H1 (cell line): ENCODE data around the gene BCKDHB. TPM values are rescaled to one million over a fixed set of nuclear protein-coding genes. Genes with fewer than 3 reads are reported as not detected.

ENCODE experiments used
- CTCF ChIA-PET: fragments of 300-600 bp; sonication (Branson Sonifier 250); formaldehyde crosslinking; loops from one replicate; lab custom pipeline; 2021; ENCODE audit not compliant: partially characterized antibody; lab: Charles Lee
- POLR2A ChIA-PET: fragments of 300-600 bp; sonication (Branson Sonifier 250); formaldehyde crosslinking; loops from one replicate; lab custom pipeline; 2021; ENCODE audit warnings: inconsistent platforms; ENCODE audit not compliant: partially characterized antibody; lab: Charles Lee
- DNase-seq, 2 experiments: peaks; one replicate each; pipeline versions ENCODE4 v3.0.0 to v3.0.0-alpha.2; 2010 to 2022; ENCODE audit warnings: low spot score in 2 of 2, low read depth in 1 of 2, mixed read lengths in 1 of 2
- FAIRE-seq: peaks from 2 replicates; lab custom pipeline; 2011; peaks lifted over from hg19 to GRCh38; lab: Jason Lieb, UNC
- H2AFZ ChIP-seq: 2 replicates; pipeline ENCODE4 v1.8.1; 2012; ENCODE audit warnings: low read length, inconsistent platforms
- H2AK5ac ChIP-seq: 2 replicates; pipeline ENCODE4 v1.6.1; 2013; ENCODE audit warnings: low read depth, low read length
- H2BK120ac ChIP-seq: replicated peaks from 2 replicates; pipeline ENCODE3; 2013; ENCODE audit warnings: low read depth, low read length, inconsistent platforms
- H2BK12ac ChIP-seq: 2 replicates; pipeline ENCODE4 v1.6.1; 2013; ENCODE audit warnings: low read depth, low read length
- H2BK15ac ChIP-seq: 2 replicates; pipeline ENCODE4 v1.6.1; 2013; ENCODE audit warnings: low read length
- H2BK20ac ChIP-seq: 2 replicates; pipeline ENCODE4 v1.6.1; 2013; ENCODE audit warnings: low read length
- H2BK5ac ChIP-seq: 2 replicates; pipeline ENCODE4 v1.6.1; 2013; ENCODE audit warnings: low read depth, low read length
- H3K14ac ChIP-seq: 2 replicates; pipeline ENCODE4 v1.6.1; 2013; ENCODE audit warnings: inconsistent platforms; ENCODE audit not compliant: insufficient read length
- H3K18ac ChIP-seq: 2 replicates; pipeline ENCODE4 v1.6.1; 2013; ENCODE audit warnings: low read length; ENCODE audit errors: extremely low read depth
- H3K23ac ChIP-seq: 2 replicates; pipeline ENCODE4 v1.6.1; 2013; ENCODE audit warnings: inconsistent platforms; ENCODE audit not compliant: insufficient read length
- H3K23me2 ChIP-seq: 2 replicates; pipeline ENCODE4 v1.6.1; 2013; ENCODE audit warnings: low read depth, low read length
- H3K27ac ChIP-seq: 2 replicates; pipeline ENCODE4 v1.6.1; 2011; ENCODE audit warnings: low read depth, low read length, inconsistent platforms
- H3K27me3 ChIP-seq, 4 experiments: replicated peaks in 1 of 4; 1 replicate in 1 of 4; 2 replicates in 3 of 4; pipeline versions ENCODE4 v1.6.1 to v1.8.1; 2011 to 2013; ENCODE audit warnings: low read length in 3 of 4, mild to moderate bottlenecking in 3 of 4, inconsistent platforms in 2 of 4, mixed read lengths in 2 of 4, moderate library complexity in 1 of 4; ENCODE audit not compliant: control insufficient read depth in 3 of 4, insufficient read depth in 3 of 4; ENCODE audit errors: extremely low read depth in 1 of 4
- H3K36me3 ChIP-seq, 4 experiments: 2 replicates each; pipeline versions ENCODE4 v1.6.1 to v1.8.1; 2011 to 2013; ENCODE audit warnings: mild to moderate bottlenecking in 4 of 4, low read length in 3 of 4, moderate library complexity in 2 of 4, control low read depth in 1 of 4, inconsistent platforms in 1 of 4; ENCODE audit not compliant: insufficient read depth in 4 of 4, control insufficient read depth in 2 of 4
- H3K4ac ChIP-seq: replicated peaks from 2 replicates; pipeline ENCODE3; 2013; ENCODE audit warnings: low read length, low read depth, mixed read lengths, inconsistent platforms; ENCODE audit not compliant: insufficient read length
- H3K4me1 ChIP-seq, 4 experiments: replicated peaks in 1 of 4; 1 replicate in 1 of 4; 2 replicates in 3 of 4; pipeline versions ENCODE4 v1.6.1 to v1.8.1; 2011 to 2013; ENCODE audit warnings: low read length in 3 of 4, inconsistent platforms in 2 of 4, mixed read lengths in 1 of 4; ENCODE audit not compliant: insufficient read depth in 4 of 4, control insufficient read depth in 3 of 4
- H3K4me2 ChIP-seq, 2 experiments: 2 replicates each; pipeline versions ENCODE4 v1.6.1 to v1.8.1; 2011 to 2013; ENCODE audit warnings: low read depth in 2 of 2, low read length in 2 of 2, control low read depth in 1 of 2, inconsistent platforms in 1 of 2, mild to moderate bottlenecking in 1 of 2; ENCODE audit not compliant: insufficient read depth in 1 of 2
- H3K4me3 ChIP-seq, 4 experiments: fragments of 200-600, 300-600 bp in 1 of 4; sonication (generic), shearing (Covaris generic), sonication (Bioruptor Twin) in 1 of 4; 2 replicates each; pipeline versions ENCODE4 v1.5.1 to v1.8.1; 2011 to 2016; ENCODE audit warnings: low read length in 4 of 4, low read depth in 3 of 4, control low read depth in 2 of 4, inconsistent platforms in 2 of 4, mild to moderate bottlenecking in 2 of 4, mixed read lengths in 1 of 4, moderate library complexity in 1 of 4; ENCODE audit not compliant: insufficient read depth in 2 of 4; ENCODE audit errors: extremely low read depth in 1 of 4
- H3K56ac ChIP-seq: replicated peaks from 2 replicates; pipeline ENCODE3; 2013; ENCODE audit warnings: low read depth, mild to moderate bottlenecking, mixed read lengths, low read length, inconsistent platforms; ENCODE audit not compliant: insufficient read length
- H3K79me1 ChIP-seq: 2 replicates; pipeline ENCODE4 v1.6.1; 2013; ENCODE audit warnings: low read depth, low read length, control low read depth
- H3K79me2 ChIP-seq, 2 experiments: 2 replicates each; pipeline versions ENCODE4 v1.6.1 to v1.8.1; 2012 to 2013; ENCODE audit warnings: low read length in 2 of 2, mild to moderate bottlenecking in 2 of 2, inconsistent platforms in 1 of 2; ENCODE audit not compliant: insufficient read depth in 2 of 2, control insufficient read depth in 1 of 2
- H3K9ac ChIP-seq, 4 experiments: replicated peaks in 1 of 4; 1 replicate in 1 of 4; 2 replicates in 3 of 4; pipeline versions ENCODE4 v1.6.1 to v1.8.1; 2011 to 2013; ENCODE audit warnings: low read depth in 3 of 4, low read length in 3 of 4, control low read depth in 2 of 4, mild to moderate bottlenecking in 2 of 4, moderate library complexity in 2 of 4, inconsistent platforms in 1 of 4; ENCODE audit errors: extremely low read depth in 1 of 4
- H3K9me3 ChIP-seq, 2 experiments: 2 replicates each; pipeline versions ENCODE4 v1.6.1 to v1.8.1; 2012 to 2013; ENCODE audit warnings: mild to moderate bottlenecking in 2 of 2, moderate library complexity in 2 of 2, control low read depth in 1 of 2, inconsistent platforms in 1 of 2, low read depth in 1 of 2, low read length in 1 of 2, mixed read lengths in 1 of 2; ENCODE audit not compliant: insufficient read depth in 2 of 2
- H4K20me1 ChIP-seq, 2 experiments: replicated peaks in 1 of 2; 2 replicates each; pipeline versions ENCODE3 to v1.8.1; 2011 to 2013; ENCODE audit warnings: inconsistent platforms in 2 of 2, low read length in 2 of 2, mild to moderate bottlenecking in 1 of 2; ENCODE audit not compliant: insufficient read depth in 2 of 2, control insufficient read depth in 1 of 2
- H4K5ac ChIP-seq: 2 replicates; pipeline ENCODE4 v1.6.1; 2013; ENCODE audit warnings: low read length, low read depth, mixed read lengths, inconsistent platforms; ENCODE audit not compliant: insufficient read length
- H4K8ac ChIP-seq: 2 replicates; pipeline ENCODE4 v1.8.0; 2013; ENCODE audit warnings: mild to moderate bottlenecking, moderate library complexity, low read length, inconsistent platforms; ENCODE audit not compliant: insufficient read depth; ENCODE audit errors: extremely low read depth
- H4K91ac ChIP-seq: replicated peaks from 2 replicates; pipeline ENCODE3; 2013; ENCODE audit warnings: low read length, mixed read lengths, inconsistent platforms; ENCODE audit not compliant: insufficient read length
- CHD2 ChIP-seq: IDR thresholded peaks from 2 replicates; pipeline ENCODE4 v1.6.1; 2012; ENCODE audit warnings: low read length, improper control_type of control experiment
- EGR1 ChIP-seq: IDR thresholded peaks from 2 replicates; pipeline ENCODE4 v1.6.1; 2011; ENCODE audit warnings: low read depth, low read length, borderline replicate concordance
- FOSL1 ChIP-seq: IDR thresholded peaks from 2 replicates; pipeline ENCODE4 v1.6.1; 2011; ENCODE audit warnings: mild to moderate bottlenecking, low read depth, low read length, moderate library complexity; ENCODE audit not compliant: insufficient read depth
- GTF2F1 ChIP-seq: IDR thresholded peaks from 2 replicates; pipeline ENCODE4 v1.6.1; 2012; ENCODE audit warnings: low read depth, low read length, improper control_type of control experiment, borderline replicate concordance
- KDM1A ChIP-seq: fragments of 200-600, 300-600 bp; sonication (generic); IDR thresholded peaks from 2 replicates; pipeline ENCODE4 v1.7.1; 2016; ENCODE audit warnings: mild to moderate bottlenecking, low read length, borderline replicate concordance
- MAFK ChIP-seq: IDR thresholded peaks from 2 replicates; pipeline ENCODE4 v1.6.1; 2012; ENCODE audit warnings: low read depth, mild to moderate bottlenecking, improper control_type of control experiment, low read length
- PHF8 ChIP-seq: fragments of 200-600 bp; sonication (generic); conservative IDR thresholded peaks from 2 replicates; pipeline ENCODE4 v1.7.1; 2012; ENCODE audit warnings: low read depth, mild to moderate bottlenecking, inconsistent platforms, low read length, moderate library complexity
- RXRA ChIP-seq: IDR thresholded peaks from 2 replicates; pipeline ENCODE4 v1.6.1; 2011; ENCODE audit warnings: low read depth, mild to moderate bottlenecking, low read length, moderate library complexity; ENCODE audit not compliant: insufficient read depth
- SIRT6 ChIP-seq: IDR thresholded peaks from one replicate; pipeline ENCODE4 v1.7.1; 2012; ENCODE audit warnings: low read length, inconsistent platforms
- TAF1 ChIP-seq: IDR thresholded peaks from 2 replicates; pipeline ENCODE4 v1.6.1; 2011; ENCODE audit warnings: mild to moderate bottlenecking, low read depth, low read length
- WGBS, 2 experiments: shearing (Covaris generic) in 1 of 2; methylation state at CpG; one replicate each; pipeline versions ENCODE4 v1.1.6 to v1.1.7; 2013 to 2015; ENCODE audit warnings: low lambda C conversion rate in 2 of 2, mixed read lengths in 2 of 2, inconsistent platforms in 1 of 2, low coverage in 1 of 2, missing lambda C conversion rate in 1 of 2; ENCODE audit not compliant: insufficient replicate concordance in 2 of 2, insufficient coverage in 1 of 2, insufficient read length in 1 of 2; ENCODE audit errors: extremely low coverage in 1 of 2, missing lambda C conversion rate in 1 of 2; 5-methylcytosine and 5-hydroxymethylcytosine counted together
- polyA plus RNA-seq, 7 experiments: library from polyadenylated mRNA; depleted of rRNA in 3 of 7; stranded (reverse) in 5 of 7; unstranded in 2 of 7; fragments of >200 nt in 5 of 7; fragments of 200-250 nt in 2 of 7; gene quantifications; 1 replicate in 5 of 7; 2 replicates in 1 of 7; 4 replicates in 1 of 7; pipeline versions ENCODE4 v1.2.1 to v1.2.3, GENCODE V29; 2011 to 2013; ENCODE audit warnings: missing spikeins in 2 of 7, mixed read lengths in 2 of 7
- total RNA-seq: library from RNA; stranded (reverse); fragmentation: NEBNext Ultra II Directional; extraction: Animal tissue kit (Norgen Biotek cat#: 25700); gene quantifications from 2 replicates; pipeline ENCODE4 v1.2.1, GENCODE V29; 2021

The BCKDHB gene
- total and polyA plus RNA-seq, 2 of the 8 experiments (the other 6 are each of a cell fraction or from before 2014, with no cell fraction given): 22.1 to 30.8 TPM

- ChIA-PET POLR2A (no interaction called here), CTCF (interaction anchor here (2.1 kb wide), 1 partner anchor 142 kb away, joined by 4 read pairs; no protein-coding TSS in a partner anchor)
- no peaks in the 10 kb centered on the region for H3K27me3 ChIP-seq
- no peak overlapping the region for H2BK120ac ChIP-seq
- no peak overlapping the region for H2BK5ac ChIP-seq
- no peak overlapping the region for H2BK12ac ChIP-seq
- H3K23me2 ChIP-seq: no peaks in the 10 kb centered on the region
- no peak overlapping the region for H4K91ac ChIP-seq
- H3K18ac ChIP-seq: no peak overlapping the region
- H3K79me2 ChIP-seq: no peaks in the 10 kb centered on the region
- H3K4me2 ChIP-seq: no peak overlapping the region
- 0 out of 7 replicates have a peak, but pooled peaks cover 0 to 3% (median 0%) of the 10 kb centered on the region in 4 experiments for H3K4me1 ChIP-seq
- H3K79me1 ChIP-seq: no peaks in the 10 kb centered on the region
- H3K56ac ChIP-seq: no peak overlapping the region
- no peak for FAIRE-seq
- H2AFZ ChIP-seq: no peak overlapping the region
- WGBS, 2 experiments: 82% methylated on average over 1 of the region's 1 CpG; no CpG with 5 or more reads in 1 of the 2 experiments
- no peak overlapping the region for H3K23ac ChIP-seq
- H3K9ac ChIP-seq: no peak overlapping the region
- H4K8ac ChIP-seq: no peak overlapping the region
- H3K27ac ChIP-seq: no peak overlapping the region
- no peaks in the 10 kb centered on the region for H3K36me3 ChIP-seq
- H3K9me3 ChIP-seq: no peaks in the 10 kb centered on the region
- H4K20me1 ChIP-seq: no peaks in the 10 kb centered on the region
- H3K4ac ChIP-seq: no peak overlapping the region
- H3K4me3 ChIP-seq: no peak overlapping the region
- H4K5ac ChIP-seq: no peak overlapping the region
- no peak overlapping the region for H3K14ac ChIP-seq
- H2BK15ac ChIP-seq: no peak overlapping the region
- H2AK5ac ChIP-seq: no peak overlapping the region
- no peak overlapping the region for H2BK20ac ChIP-seq
- DNase-seq: no peak
- TF ChIP-seq CHD2 (no peak), SIRT6 (no peak), MAFK (no peak), TAF1 (no peak), RXRA (no peak), PHF8 (no peak), EGR1 (no peak), FOSL1 (no peak), GTF2F1 (no peak), KDM1A (no peak)
These were observed 249.5 kb downstream of the BCKDHB start for GRCh38 chr6:80356000-80356399.
